ENCODE measurements around the gene ADGRB2. TPM values are rescaled to one million over a fixed set of nuclear protein-coding genes. Genes with fewer than 3 reads are reported as not detected.

ADGRB2 gene
- polyA plus RNA-seq, 6 donors from 2014 or later: not detected

DNA sequence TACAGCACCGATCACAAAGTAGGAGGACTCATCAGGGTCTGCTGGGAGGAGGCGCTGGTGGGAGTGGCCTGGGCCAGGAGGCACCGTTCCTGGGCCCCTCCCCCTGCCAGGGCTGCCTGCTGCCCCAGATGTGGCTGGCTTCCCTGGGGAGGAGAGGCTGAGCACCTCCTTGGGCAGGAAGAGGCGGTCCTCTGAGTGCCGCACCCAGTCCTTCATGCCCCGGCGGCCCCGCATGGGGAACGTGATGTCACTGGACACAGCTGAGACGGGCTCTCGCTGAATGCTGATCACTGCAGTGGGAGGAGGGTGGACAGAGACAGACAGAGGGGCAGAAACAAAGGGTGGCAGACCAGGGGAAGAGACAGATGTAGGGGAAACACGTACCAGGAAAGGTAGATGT lies 24.8 kb downstream of the ADGRB2 start:
- peak; percentile 80 for ATAC-seq (ENCODE audit: low read depth in 2 of 2)
- Mint-ChIP-seq H3K4me3 (peak overlapping the region in 2 of 8 donors; percentile 23 to 44), H3K27me3 (peaks cover 0 to 4% (median 0%) of the 10 kb centered on the region in 3 donors), H3K4me1 (peaks cover 9 to 31% (median 25%) of the 10 kb centered on the region in 3 donors), H3K36me3 (no peaks in the 10 kb centered on the region), H3K9me3 (no peaks in the 10 kb centered on the region), H3K27ac (peak overlapping the region in 3 of 6 donors; percentile 2 to 68 (median 19))
- no peak for DNase-seq

- no peak for DNase-seq
- H3K4me3 Mint-ChIP-seq: no peak overlapping the region
- H3K27me3 Mint-ChIP-seq: peaks cover 0 to 8% (median 4%) of the 10 kb centered on the region in 3 donors
- no peak for ATAC-seq (ENCODE audit: low read depth in 2 of 2)
- H3K9me3 Mint-ChIP-seq: no peaks in the 10 kb centered on the region
- H3K27ac Mint-ChIP-seq: no peak overlapping the region
- no peaks in the 10 kb centered on the region for H3K36me3 Mint-ChIP-seq
- peaks cover 8 to 20% (median 15%) of the 10 kb centered on the region in 3 donors for H3K4me1 Mint-ChIP-seq
Observed at GRCh38 chr1:31736675-31737074, 27.5 kb downstream of the ADGRB2 start.

DNA sequence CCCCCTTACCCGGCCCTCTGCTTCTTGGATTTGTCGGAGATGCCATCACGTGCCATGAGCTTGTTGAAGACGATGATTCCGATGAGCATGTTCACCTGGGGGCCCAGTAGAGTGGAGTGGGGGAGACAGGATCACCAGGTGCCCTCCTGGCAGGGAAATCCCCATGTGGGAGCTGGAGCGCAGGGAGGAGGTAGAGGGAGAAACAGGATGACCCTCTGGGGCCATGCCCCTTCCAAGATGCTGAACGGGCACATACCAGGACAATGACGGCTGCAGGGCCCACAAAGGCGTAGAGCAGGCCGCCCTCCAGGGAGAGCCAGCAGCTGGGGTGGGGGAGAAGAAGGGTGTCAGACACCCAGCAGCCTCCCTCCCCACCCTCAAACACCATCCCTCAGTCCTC lies 28.6 kb downstream of the ADGRB2 start:
- ATAC-seq (ENCODE audit: low read depth in 2 of 2): no peak
- Mint-ChIP-seq H3K4me3 (no peak overlapping the region), H3K27ac (peak overlapping the region in 1 of 6 donors; percentile 85), H3K27me3 (peaks cover 0 to 8% (median 4%) of the 10 kb centered on the region in 3 donors), H3K36me3 (no peaks in the 10 kb centered on the region), H3K9me3 (no peaks in the 10 kb centered on the region), H3K4me1 (peaks cover 8 to 20% (median 15%) of the 10 kb centered on the region in 3 donors)
- DNase-seq: no peak

DNA sequence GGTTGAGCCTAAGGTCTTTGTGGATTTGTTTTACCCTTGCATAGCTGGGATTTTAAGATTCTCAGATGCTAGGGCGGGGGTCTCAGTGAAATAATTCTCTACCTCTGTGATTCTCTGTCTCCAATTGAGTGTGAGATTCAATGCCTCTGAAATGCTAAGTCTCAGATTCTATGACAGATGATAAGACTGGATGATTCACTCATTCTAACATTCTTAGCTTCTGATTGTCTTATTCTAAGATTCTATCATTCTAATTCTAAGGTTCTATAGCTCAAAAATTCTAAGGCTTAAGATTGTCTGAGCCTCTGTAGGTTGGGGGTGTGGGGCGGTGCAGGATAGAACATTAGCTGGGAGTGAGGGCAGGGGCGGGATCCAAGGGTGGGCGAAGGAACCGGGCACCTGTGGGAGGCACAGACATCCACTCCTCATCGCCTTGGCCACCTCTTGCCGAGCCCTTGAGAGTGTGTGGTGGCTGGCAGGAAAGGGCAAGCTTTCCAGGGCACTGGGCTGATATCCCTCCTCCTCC lies 29.5 kb downstream of the ADGRB2 start:
- no peaks in the 10 kb centered on the region for H3K36me3 Mint-ChIP-seq
- ATAC-seq (ENCODE audit: low read depth in 2 of 2) (no peak), DNase-seq (no peak)
- no peak overlapping the region for H3K27ac Mint-ChIP-seq
- no peak overlapping the region for H3K4me3 Mint-ChIP-seq
- peaks cover 0 to 8% (median 4%) of the 10 kb centered on the region in 3 donors for H3K27me3 Mint-ChIP-seq
- no peaks in the 10 kb centered on the region for H3K9me3 Mint-ChIP-seq
- peaks cover 6 to 14% (median 11%) of the 10 kb centered on the region in 3 donors for H3K4me1 Mint-ChIP-seq

- Mint-ChIP-seq H3K9me3 (no peaks in the 10 kb centered on the region), H3K36me3 (no peaks in the 10 kb centered on the region), H3K27me3 (peaks cover 0 to 8% (median 4%) of the 10 kb centered on the region in 3 donors), H3K4me1 (peaks cover 0 to 5% (median under 1%) of the 10 kb centered on the region in 3 donors), H3K27ac (peak overlapping the region in 2 of 6 donors; percentile 22 to 64), H3K4me3 (no peak overlapping the region)
- DNase-seq (no peak), ATAC-seq (ENCODE audit: low read depth in 2 of 2) (no peak)
Observed at GRCh38 chr1:31733389-31734219, 30.5 kb downstream of the ADGRB2 start.

- ATAC-seq (ENCODE audit: low read depth in 2 of 2): no peak
Observed at GRCh38 chr1:31732751-31733289, 31.3 kb downstream of the ADGRB2 start.

GRCh38 chr1:31732343-31732742 lies 31.8 kb downstream of the ADGRB2 start:
- Mint-ChIP-seq H3K36me3 (no peaks in the 10 kb centered on the region), H3K27me3 (peaks cover 0 to 8% (median 4%) of the 10 kb centered on the region in 3 donors), H3K4me3 (no peak overlapping the region), H3K9me3 (no peaks in the 10 kb centered on the region), H3K4me1 (peaks cover 0 to 5% (median 0%) of the 10 kb centered on the region in 3 donors), H3K27ac (no peak overlapping the region)
- DNase-seq (no peak), ATAC-seq (ENCODE audit: low read depth in 2 of 2) (no peak)

More at GRCh38 chr1:31732751-31733289, 31.3 kb downstream of the ADGRB2 start:
- DNase-seq: no peak
- Mint-ChIP-seq H3K27me3 (peaks cover 0 to 8% (median 4%) of the 10 kb centered on the region in 3 donors), H3K36me3 (no peaks in the 10 kb centered on the region), H3K4me3 (no peak overlapping the region), H3K4me1 (peaks cover 0 to 5% (median 0%) of the 10 kb centered on the region in 3 donors), H3K9me3 (no peaks in the 10 kb centered on the region), H3K27ac (no peak overlapping the region)

DNA sequence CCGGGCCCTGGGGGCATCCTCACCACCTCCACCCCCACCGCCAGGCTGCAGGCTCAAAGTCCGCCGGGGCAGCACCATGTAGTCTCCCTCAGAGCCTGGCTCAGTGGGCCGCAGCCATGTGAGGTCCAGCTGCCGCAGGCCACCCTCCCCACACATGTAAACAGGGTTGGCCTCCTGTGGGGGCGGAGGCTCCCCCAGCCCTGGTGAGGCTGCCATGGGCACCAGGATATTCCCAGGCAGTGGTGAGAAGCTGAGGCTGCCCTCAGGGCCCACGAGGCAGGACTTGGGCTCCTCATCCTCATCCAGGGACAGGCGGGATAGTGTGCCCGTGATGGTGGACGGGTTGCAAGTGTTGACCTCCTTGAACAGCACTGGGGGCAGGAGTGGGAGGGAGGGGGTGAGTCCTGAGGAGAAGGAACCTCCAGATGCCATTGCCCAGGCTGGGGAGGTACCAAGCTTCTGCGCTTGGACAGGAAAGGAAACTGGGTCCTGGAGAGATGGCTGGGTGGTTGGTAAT lies 33.0 kb downstream of the ADGRB2 start:
- H3K27ac Mint-ChIP-seq: no peak overlapping the region
- ATAC-seq (ENCODE audit: low read depth in 2 of 2) (no peak), DNase-seq (no peak)
- H3K4me1 Mint-ChIP-seq: no peaks in the 10 kb centered on the region
- no peaks in the 10 kb centered on the region for H3K9me3 Mint-ChIP-seq
- H3K27me3 Mint-ChIP-seq: peaks cover 0 to 8% (median 0%) of the 10 kb centered on the region in 3 donors
- H3K4me3 Mint-ChIP-seq: no peak overlapping the region
- H3K36me3 Mint-ChIP-seq: no peaks in the 10 kb centered on the region

DNA sequence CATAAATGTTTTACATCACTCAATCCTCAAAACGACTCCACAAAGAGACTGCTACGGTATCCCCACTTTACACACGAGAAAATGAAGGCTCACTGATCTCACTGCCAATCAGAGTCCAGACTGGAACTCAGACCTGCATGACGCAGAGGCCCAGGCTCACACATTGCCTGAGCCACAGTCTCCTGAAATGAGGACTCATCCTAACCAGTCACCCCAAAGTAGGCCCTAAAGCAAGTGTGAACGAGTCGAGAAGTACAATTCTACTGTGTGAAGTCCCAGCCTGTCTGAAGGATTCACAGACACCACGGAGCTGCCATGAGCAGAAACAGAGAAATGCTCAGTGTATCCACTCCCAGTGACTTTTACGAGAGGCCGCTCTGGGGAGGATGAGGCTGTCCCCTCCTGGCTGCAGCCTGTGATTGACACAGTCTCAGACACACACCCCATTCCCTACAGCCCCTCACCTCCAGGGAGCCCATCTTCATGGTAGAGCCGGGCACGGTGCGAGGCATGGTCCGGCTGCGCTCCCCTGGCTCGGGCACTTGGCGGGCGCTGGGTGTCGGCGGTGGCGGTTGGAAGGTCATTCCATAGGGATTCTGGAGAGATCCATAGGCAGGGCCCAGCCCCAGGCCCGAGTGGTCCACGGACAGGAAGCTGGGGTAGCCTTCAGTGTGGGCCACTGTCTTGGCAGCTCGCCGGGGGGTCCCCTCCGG lies 33.6 kb downstream of the ADGRB2 start:
- Mint-ChIP-seq H3K4me3 (no peak overlapping the region), H3K36me3 (no peaks in the 10 kb centered on the region), H3K4me1 (no peaks in the 10 kb centered on the region), H3K9me3 (no peaks in the 10 kb centered on the region), H3K27ac (no peak overlapping the region), H3K27me3 (peaks cover 0 to 10% (median 0%) of the 10 kb centered on the region in 3 donors)
- ATAC-seq (ENCODE audit: low read depth in 2 of 2) (no peak), DNase-seq (no peak)

DNA sequence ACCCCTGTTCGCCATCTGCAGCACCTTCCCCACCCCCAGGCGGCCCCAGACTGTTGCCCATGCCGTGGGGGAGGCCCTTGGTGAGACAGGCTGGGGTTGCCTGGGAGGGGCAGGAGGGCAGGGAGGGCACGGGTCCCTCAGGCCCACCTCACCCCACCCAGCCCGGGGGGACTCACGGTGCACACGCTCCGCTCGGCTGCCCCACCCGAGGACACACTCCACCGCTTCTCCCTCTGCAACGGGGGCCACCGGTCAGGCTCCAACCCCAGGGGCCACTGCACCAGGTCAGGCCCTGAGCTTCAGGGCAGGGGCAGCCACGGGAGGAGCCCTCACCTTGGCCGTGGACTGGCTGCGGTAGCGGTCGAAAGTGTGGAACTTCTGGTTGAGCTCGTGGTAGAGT lies 36.3 kb downstream of the ADGRB2 start:
- Mint-ChIP-seq H3K9me3 (no peaks in the 10 kb centered on the region), H3K36me3 (no peaks in the 10 kb centered on the region), H3K4me3 (no peak overlapping the region), H3K27me3 (peaks cover 0 to 17% (median 2%) of the 10 kb centered on the region in 3 donors), H3K27ac (no peak overlapping the region), H3K4me1 (no peaks in the 10 kb centered on the region)
- DNase-seq (no peak), ATAC-seq (ENCODE audit: low read depth in 2 of 2) (no peak)

GRCh38 chr1:31727195-31727594 lies 36.9 kb downstream of the ADGRB2 start:
- no peaks in the 10 kb centered on the region for H3K4me1 Mint-ChIP-seq
- no peaks in the 10 kb centered on the region for H3K36me3 Mint-ChIP-seq
- peaks cover 5 to 19% (median 8%) of the 10 kb centered on the region in 3 donors for H3K27me3 Mint-ChIP-seq
- peaks cover 0 to 5% (median 0%) of the 10 kb centered on the region in 7 donors for H3K9me3 Mint-ChIP-seq
- ATAC-seq (ENCODE audit: low read depth in 2 of 2) (no peak), DNase-seq (no peak)
- H3K4me3 Mint-ChIP-seq: no peak overlapping the region
- H3K27ac Mint-ChIP-seq: peak overlapping the region in 1 of 6 donors; percentile 67

GRCh38 chr1:31726715-31727114 lies 37.4 kb downstream of the ADGRB2 start:
- no peaks in the 10 kb centered on the region for H3K36me3 Mint-ChIP-seq
- ATAC-seq (ENCODE audit: low read depth in 2 of 2) (no peak), DNase-seq (no peak)
- H3K4me3 Mint-ChIP-seq: no peak overlapping the region
- peaks cover 9 to 23% (median 13%) of the 10 kb centered on the region in 3 donors for H3K27me3 Mint-ChIP-seq
- peaks cover 0 to 5% (median 0%) of the 10 kb centered on the region in 7 donors for H3K9me3 Mint-ChIP-seq
- no peak overlapping the region for H3K27ac Mint-ChIP-seq
- no peaks in the 10 kb centered on the region for H3K4me1 Mint-ChIP-seq
